ENCODE measurements around the gene FLVCR2.
A peak's percentile ranks its signal among the peaks of the same experiment; 100 is the strongest.

FLVCR2 gene

DNA sequence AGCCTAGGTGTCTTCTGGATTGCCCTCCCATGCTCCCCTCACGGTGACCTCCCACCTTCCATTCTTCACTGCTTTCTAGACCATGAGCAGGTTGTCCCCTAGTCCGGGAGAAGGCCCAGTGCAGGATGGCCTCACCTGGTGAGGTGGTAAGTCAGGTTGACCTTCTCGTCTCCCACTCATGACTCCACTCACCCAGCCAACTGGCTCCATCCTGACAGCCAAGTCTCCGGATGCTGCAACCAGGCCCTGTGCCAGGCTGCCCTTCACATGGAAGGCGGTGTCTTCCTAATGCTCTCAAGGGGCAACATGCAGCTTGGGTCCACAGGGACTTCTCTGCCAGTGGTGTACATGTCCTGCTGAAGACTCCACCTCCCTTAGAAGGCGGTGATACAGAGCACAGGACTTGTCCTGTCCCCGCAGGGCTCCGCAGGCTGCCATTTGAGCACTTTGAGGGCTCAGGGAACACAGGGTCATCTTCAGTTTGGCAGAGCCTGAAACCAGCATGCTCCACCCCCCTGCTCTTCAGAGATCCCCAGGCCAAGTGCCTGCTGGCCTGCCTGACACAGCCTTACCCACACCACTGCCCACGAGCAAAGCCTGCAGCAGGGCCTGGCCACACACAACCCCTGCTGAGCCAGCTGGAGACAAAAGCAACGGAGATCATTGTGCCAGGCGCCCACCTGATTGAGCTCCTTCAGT, 30.7 kb upstream of the FLVCR2 start:
- TF ChIP-seq, protein P1, sequence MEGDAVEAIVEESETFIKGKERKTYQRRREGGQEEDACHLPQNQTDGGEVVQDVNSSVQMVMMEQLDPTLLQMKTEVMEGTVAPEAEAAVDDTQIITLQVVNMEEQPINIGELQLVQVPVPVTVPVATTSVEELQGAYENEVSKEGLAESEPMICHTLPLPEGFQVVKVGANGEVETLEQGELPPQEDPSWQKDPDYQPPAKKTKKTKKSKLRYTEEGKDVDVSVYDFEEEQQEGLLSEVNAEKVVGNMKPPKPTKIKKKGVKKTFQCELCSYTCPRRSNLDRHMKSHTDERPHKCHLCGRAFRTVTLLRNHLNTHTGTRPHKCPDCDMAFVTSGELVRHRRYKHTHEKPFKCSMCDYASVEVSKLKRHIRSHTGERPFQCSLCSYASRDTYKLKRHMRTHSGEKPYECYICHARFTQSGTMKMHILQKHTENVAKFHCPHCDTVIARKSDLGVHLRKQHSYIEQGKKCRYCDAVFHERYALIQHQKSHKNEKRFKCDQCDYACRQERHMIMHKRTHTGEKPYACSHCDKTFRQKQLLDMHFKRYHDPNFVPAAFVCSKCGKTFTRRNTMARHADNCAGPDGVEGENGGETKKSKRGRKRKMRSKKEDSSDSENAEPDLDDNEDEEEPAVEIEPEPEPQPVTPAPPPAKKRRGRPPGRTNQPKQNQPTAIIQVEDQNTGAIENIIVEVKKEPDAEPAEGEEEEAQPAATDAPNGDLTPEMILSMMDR (IDR thresholded peaks at IDR 0.05), result no peak
- Histone ChIP-seq H3K4me1 (peaks cover 37% of the 10 kb centered on the region), H3K9ac (no peak overlapping the region)

DNA sequence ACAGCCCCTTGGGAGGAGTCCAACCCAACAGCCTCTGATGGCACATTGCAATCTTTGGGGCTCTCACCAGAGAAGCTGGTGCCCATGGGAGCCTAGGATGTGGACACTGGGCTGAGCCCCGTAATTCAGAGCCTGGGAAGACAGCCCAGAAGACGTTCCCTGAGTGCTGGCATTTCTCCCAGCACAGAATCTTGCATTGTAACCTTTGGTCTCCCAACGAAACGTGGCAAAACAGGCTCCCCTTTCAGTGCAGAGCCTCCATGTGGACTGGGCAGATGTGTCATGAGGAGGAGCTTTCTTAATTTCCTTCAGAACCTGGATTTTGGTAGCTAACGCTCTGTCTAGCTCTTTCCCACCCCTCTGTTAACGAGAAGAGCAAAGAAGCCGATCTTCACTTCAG, 29.9 kb upstream of the FLVCR2 start:
- Histone ChIP-seq H3K79me2 (peaks cover 9% of the 10 kb centered on the region), H3K27ac (peak overlapping the region; percentile 45), H3K9ac (no peak overlapping the region), H3K36me3 (ENCODE audit: control insufficient read depth, insufficient read depth, low read length) (no peaks in the 10 kb centered on the region), H3K27me3 (ENCODE audit: control insufficient read depth, insufficient read depth, low read length) (no peaks in the 10 kb centered on the region), H3K4me3 (ENCODE audit: low read depth, low read length) (no peak overlapping the region), H3K4me2 (ENCODE audit: low read length) (no peak overlapping the region), H3K9me3 (ENCODE audit: control insufficient read depth, low read length) (no peaks in the 10 kb centered on the region), H2AFZ (no peak overlapping the region), H3K4me1 (peaks cover 37% of the 10 kb centered on the region)
- TF ChIP-seq, protein P1 (IDR thresholded peaks at IDR 0.05), result no peak

More for the DNA sequence above, 30.7 kb upstream of the FLVCR2 start:
- Histone ChIP-seq H3K27me3 (ENCODE audit: control insufficient read depth, insufficient read depth, low read length) (no peaks in the 10 kb centered on the region), H2AFZ (peak overlapping the region; percentile 22), H3K36me3 (ENCODE audit: control insufficient read depth, insufficient read depth, low read length) (no peaks in the 10 kb centered on the region), H3K27ac (peak overlapping the region; percentile 45), H3K79me2 (peaks cover 9% of the 10 kb centered on the region), H3K9me3 (ENCODE audit: control insufficient read depth, low read length) (no peaks in the 10 kb centered on the region), H3K4me2 (ENCODE audit: low read length) (no peak overlapping the region), H3K4me3 (ENCODE audit: low read depth, low read length) (no peak overlapping the region)

DNA sequence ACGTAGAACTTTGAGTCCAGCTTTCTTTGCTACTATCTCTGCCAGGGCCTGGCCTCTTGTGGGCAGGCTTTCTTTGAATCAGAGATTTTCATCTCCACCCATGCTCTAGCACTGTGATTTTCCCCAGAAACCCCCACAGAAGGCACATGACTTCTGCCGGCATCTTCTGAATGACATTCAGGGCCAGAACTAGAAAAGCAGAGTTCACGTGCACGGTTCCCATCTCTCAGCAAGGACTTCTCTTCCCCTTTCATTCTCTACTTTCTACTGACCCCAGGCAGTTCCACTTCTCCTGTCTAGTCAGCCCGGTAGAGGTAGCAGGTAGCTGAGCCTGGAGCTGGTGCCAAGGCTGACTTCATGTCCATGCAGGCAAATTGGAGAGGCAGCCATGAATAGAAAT, 29.3 kb upstream of the FLVCR2 start:
- no peak overlapping the region for H3K4me3 ChIP-seq (ENCODE audit: low read depth, low read length)
- H3K27me3 ChIP-seq (ENCODE audit: control insufficient read depth, insufficient read depth, low read length), result no peaks in the 10 kb centered on the region
- TF ChIP-seq, protein P1 (IDR thresholded peaks at IDR 0.05), result no peak
- peak overlapping the region; percentile 40 for H2AFZ ChIP-seq
- H3K27ac ChIP-seq, result peak overlapping the region; percentile 24
- peaks cover 40% of the 10 kb centered on the region for H3K4me1 ChIP-seq
- no peak overlapping the region for H3K9ac ChIP-seq
- no peak overlapping the region for H3K4me2 ChIP-seq (ENCODE audit: low read length)
- H3K9me3 ChIP-seq (ENCODE audit: control insufficient read depth, low read length), result no peaks in the 10 kb centered on the region
- H3K36me3 ChIP-seq (ENCODE audit: control insufficient read depth, insufficient read depth, low read length), result no peaks in the 10 kb centered on the region
- H3K79me2 ChIP-seq, result peaks cover 9% of the 10 kb centered on the region

DNA sequence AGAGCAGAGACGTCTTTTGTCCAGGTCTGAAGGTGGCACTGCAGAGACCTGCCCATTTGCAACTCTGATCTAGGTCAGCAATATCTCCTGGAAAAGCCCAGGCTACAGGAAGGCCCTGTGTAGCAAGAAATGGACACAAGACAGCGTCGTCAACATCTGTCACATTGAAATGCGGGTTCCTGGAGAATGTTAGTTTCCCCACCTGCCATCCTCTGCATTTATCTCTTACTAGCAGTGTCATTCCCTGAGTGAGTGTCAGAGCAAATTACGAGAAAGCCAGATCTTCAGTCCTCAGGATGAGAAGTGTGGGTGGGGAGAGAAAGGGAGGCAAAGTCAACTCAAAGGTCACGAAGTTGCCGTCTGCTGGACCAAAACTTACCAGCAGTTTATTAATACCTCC, 27.4 kb upstream of the FLVCR2 start:
- H3K9me3 ChIP-seq (ENCODE audit: control insufficient read depth, low read length), result no peaks in the 10 kb centered on the region
- H3K4me1 ChIP-seq, result peaks cover 46% of the 10 kb centered on the region
- TF ChIP-seq, protein P1 (IDR thresholded peaks at IDR 0.05), result no peak
- peak overlapping the region; percentile 43 for H3K27ac ChIP-seq
- no peak overlapping the region for H3K9ac ChIP-seq
- H3K27me3 ChIP-seq (ENCODE audit: control insufficient read depth, insufficient read depth, low read length), result no peaks in the 10 kb centered on the region
- peaks cover 4% of the 10 kb centered on the region for H3K79me2 ChIP-seq
- peak overlapping the region; percentile 78 for H2AFZ ChIP-seq
- no peak overlapping the region for H3K4me2 ChIP-seq (ENCODE audit: low read length)
- no peaks in the 10 kb centered on the region for H3K36me3 ChIP-seq (ENCODE audit: control insufficient read depth, insufficient read depth, low read length)
- no peak overlapping the region for H3K4me3 ChIP-seq (ENCODE audit: low read depth, low read length)

DNA sequence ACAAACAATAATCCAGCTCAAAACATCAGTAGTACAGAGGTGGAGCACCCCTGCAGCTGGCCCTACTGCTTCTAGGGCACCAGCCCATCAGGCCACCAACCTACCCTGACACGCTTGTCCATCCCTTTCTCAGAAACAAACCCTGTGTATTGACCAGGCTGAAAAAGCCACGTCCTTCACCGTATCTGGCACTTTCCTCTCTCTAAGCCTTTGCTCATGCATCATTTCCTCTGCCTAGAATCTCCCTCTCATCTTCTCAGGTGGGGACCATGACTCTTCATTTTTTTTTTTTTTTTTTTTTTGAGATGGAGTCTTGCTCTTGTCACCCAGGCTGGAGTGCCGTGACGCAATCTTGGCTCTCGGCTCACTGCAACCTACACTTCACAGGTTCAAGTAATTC, 25.3 kb upstream of the FLVCR2 start:
- no peaks in the 10 kb centered on the region for H3K27me3 ChIP-seq (ENCODE audit: control insufficient read depth, insufficient read depth, low read length)
- no peaks in the 10 kb centered on the region for H3K79me2 ChIP-seq
- TF ChIP-seq, protein P1 (IDR thresholded peaks at IDR 0.05), result no peak
- H3K4me3 ChIP-seq (ENCODE audit: low read depth, low read length), result no peak overlapping the region
- no peak overlapping the region for H3K27ac ChIP-seq
- no peak overlapping the region for H3K9ac ChIP-seq
- H2AFZ ChIP-seq, result no peak overlapping the region
- H3K36me3 ChIP-seq (ENCODE audit: control insufficient read depth, insufficient read depth, low read length), result no peaks in the 10 kb centered on the region
- H3K9me3 ChIP-seq (ENCODE audit: control insufficient read depth, low read length), result no peaks in the 10 kb centered on the region
- H3K4me2 ChIP-seq (ENCODE audit: low read length), result no peak overlapping the region
- H3K4me1 ChIP-seq, result peaks cover 42% of the 10 kb centered on the region

Measured in parathyroid adenoma (tissue), 2 donors.